Bronchial epithelial cell (primary cell): ENCODE measurements around the gene SLC13A4. TPM values are rescaled to one million over a fixed set of nuclear protein-coding genes. Genes with fewer than 3 reads are reported as not detected.

Source experiments
- DNase-seq: peaks from one replicate; pipeline ENCODE4 v3.0.0-alpha.2; 2010; ENCODE audit warnings: low read depth
- FAIRE-seq: peaks from 2 replicates; lab custom pipeline; 2011; peaks lifted over from hg19 to GRCh38; lab: Jason Lieb, UNC
- H3K27me3 ChIP-seq: 2 replicates; pipeline ENCODE4 v1.5.1; 2011; ENCODE audit warnings: low read length; ENCODE audit not compliant: control insufficient read depth, insufficient read depth
- H3K36me3 ChIP-seq: 2 replicates; pipeline ENCODE4 v1.5.1; 2011; ENCODE audit warnings: low read length; ENCODE audit not compliant: control insufficient read depth, insufficient read depth
- H3K4me3 ChIP-seq: 2 replicates; pipeline ENCODE4 v1.5.1; 2011; ENCODE audit warnings: mild to moderate bottlenecking, low read depth, low read length, control low read depth
- total RNA-seq: library from RNA; depleted of rRNA; stranded (reverse); fragments of >200 nt; gene quantifications from 2 replicates; pipeline ENCODE4 v1.2.1, GENCODE V29; 2014
- TF ChIP-seq, protein P1 (sequence below): IDR thresholded peaks from 2 replicates; pipeline ENCODE4 v1.5.1; 2011; ENCODE audit warnings: mild to moderate bottlenecking, moderate library complexity, low read length, control low read depth, inconsistent platforms; ENCODE audit not compliant: insufficient read depth, severe bottlenecking

The SLC13A4 gene
- total RNA-seq, 1 donor from 2014 or later = under 0.01 TPM

GRCh38 chr7:135771961-135772638 lies 44.1 kb upstream of the SLC13A4 start:
- Histone ChIP-seq H3K36me3 (no peaks in the 10 kb centered on the region), H3K27me3 (peaks cover 1% of the 10 kb centered on the region), H3K4me3 (no peak overlapping the region)
- TF ChIP-seq, protein P1, sequence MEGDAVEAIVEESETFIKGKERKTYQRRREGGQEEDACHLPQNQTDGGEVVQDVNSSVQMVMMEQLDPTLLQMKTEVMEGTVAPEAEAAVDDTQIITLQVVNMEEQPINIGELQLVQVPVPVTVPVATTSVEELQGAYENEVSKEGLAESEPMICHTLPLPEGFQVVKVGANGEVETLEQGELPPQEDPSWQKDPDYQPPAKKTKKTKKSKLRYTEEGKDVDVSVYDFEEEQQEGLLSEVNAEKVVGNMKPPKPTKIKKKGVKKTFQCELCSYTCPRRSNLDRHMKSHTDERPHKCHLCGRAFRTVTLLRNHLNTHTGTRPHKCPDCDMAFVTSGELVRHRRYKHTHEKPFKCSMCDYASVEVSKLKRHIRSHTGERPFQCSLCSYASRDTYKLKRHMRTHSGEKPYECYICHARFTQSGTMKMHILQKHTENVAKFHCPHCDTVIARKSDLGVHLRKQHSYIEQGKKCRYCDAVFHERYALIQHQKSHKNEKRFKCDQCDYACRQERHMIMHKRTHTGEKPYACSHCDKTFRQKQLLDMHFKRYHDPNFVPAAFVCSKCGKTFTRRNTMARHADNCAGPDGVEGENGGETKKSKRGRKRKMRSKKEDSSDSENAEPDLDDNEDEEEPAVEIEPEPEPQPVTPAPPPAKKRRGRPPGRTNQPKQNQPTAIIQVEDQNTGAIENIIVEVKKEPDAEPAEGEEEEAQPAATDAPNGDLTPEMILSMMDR = no peak
- FAIRE-seq (no peak), DNase-seq (peak; percentile 41)

- no peak for FAIRE-seq
- TF ChIP-seq, protein P1 = no peak
- no peak for DNase-seq
- no peak overlapping the region for H3K4me3 ChIP-seq
- H3K36me3 ChIP-seq = no peaks in the 10 kb centered on the region
- H3K27me3 ChIP-seq = peaks cover 1% of the 10 kb centered on the region
These were observed 43.1 kb upstream of the SLC13A4 start for GRCh38 chr7:135771051-135771450.

DNA sequence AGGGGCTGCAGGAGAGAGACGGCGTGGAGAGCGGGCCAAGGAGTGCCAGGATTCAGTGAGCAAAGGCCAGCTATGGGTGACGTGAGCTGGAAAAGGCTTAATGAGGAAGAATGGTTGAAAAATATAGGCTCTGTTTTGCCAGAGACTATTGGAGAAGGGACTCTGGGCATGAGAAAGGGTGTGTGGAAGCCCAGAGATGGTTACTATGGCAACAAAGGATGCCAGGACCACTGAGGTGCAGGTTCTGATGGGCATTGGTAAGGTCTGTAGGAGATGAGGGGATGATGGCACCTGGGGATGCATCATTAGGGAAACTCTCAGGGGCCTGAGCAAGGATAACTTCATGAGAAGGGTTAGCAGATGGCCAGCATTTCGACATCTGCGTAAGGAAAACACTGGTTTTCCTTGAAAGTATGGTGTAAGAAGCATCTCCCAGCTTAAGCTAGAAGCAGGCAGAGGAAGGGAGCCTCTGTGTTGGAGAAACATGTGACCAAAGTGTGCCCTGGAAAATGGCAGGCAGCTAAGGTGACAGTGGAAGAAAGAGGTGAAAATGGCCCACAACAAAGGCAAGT lies 42.2 kb upstream of the SLC13A4 start:
- TF ChIP-seq, protein P1 = no peak
- DNase-seq = no peak
- H3K27me3 ChIP-seq = peaks cover 1% of the 10 kb centered on the region
- H3K36me3 ChIP-seq = no peaks in the 10 kb centered on the region
- H3K4me3 ChIP-seq = no peak overlapping the region
- FAIRE-seq = no peak

DNA sequence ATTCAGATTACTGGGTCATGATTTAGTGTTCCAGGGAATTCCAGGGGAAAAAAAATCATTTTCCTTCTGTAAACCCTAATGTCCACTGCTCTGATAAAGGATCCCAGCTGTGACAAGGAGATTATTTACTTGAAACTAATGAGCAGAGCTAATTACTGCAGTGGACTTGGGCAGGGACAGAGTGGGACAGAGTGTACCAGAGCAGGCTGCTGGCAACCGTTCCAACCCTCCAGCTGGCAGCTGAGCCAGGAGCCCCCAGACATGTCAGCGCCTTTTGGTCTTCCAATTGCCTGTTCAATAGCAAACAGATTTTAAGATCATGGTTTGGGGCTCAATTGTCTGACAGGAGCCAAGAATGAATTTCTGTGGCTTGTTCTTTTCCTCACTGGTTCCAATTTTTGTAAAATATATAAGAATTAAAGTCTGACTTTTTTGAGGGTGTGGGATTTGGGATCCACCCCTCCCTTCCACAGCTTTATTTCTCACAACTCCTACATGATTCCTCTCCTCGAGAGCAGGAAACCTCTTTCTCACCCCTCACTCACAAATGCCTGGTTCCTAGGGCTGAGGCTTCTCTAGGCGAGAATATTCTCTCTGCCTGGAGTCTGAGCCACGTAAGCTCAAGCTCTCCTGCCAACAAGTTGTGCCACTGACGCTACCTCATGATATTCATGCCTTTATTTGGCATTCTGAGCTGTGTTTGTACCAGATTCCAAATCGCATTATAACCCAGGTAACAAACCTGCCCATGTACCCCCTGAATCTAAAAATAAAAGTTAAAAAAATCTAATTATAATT lies 41.2 kb upstream of the SLC13A4 start:
- Histone ChIP-seq H3K36me3 (no peaks in the 10 kb centered on the region), H3K27me3 (peaks cover 1% of the 10 kb centered on the region), H3K4me3 (no peak overlapping the region)
- FAIRE-seq (no peak), DNase-seq (no peak)
- TF ChIP-seq, protein P1 = no peak

DNA sequence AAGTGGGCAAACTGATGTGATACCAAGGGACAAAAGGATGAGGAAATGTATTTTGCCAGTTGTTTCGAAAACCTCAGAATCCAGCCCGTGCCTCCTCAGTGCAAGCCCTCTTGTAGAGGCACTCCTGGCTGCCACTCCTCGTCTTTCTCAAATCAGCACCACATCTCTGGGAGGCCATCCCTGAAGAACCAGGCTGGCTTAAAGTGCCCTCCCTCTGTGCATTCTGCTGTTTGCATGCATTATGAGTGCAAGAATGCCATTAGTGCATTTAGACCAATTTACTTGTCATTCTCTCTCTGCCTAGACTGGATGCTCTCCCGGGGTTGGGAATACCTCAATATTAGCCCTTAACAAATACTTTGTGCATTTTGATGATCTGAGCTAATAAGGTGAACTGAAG lies 40.5 kb upstream of the SLC13A4 start:
- DNase-seq (no peak), FAIRE-seq (no peak)
- no peak overlapping the region for H3K4me3 ChIP-seq
- H3K27me3 ChIP-seq = peaks cover 1% of the 10 kb centered on the region
- TF ChIP-seq, protein P1 = no peak
- no peaks in the 10 kb centered on the region for H3K36me3 ChIP-seq
